Mucosa of descending colon (tissue), 3 donors: ENCODE results near the gene MYLK. TPM values are rescaled to one million over a fixed set of nuclear protein-coding genes. Genes with fewer than 3 reads are reported as not detected.
"Not testable (repeated sequence)": the region's sequence is repeated elsewhere in the genome, so short reads cannot be mapped to it uniquely, and the experiment has no call there.

Source experiments
- ATAC-seq: fragments of 200-7000 bp; cut with Tn5 transposase; one replicate; pipeline ENCODE4 v1.9.1; 2020; ENCODE audit warnings: mild to moderate bottlenecking, moderate library complexity
- DNase-seq, 3 donors: peaks; one replicate each; pipeline ENCODE4 v3.0.0-alpha.2; 2020
- H3K36me3 ChIP-seq: fragments of 200-600 bp; one replicate; pipeline ENCODE4 v1.8.0; 2021; ENCODE audit warnings: low read depth, mild to moderate bottlenecking
- H3K4me1 ChIP-seq: fragments of 200-600 bp; one replicate; pipeline ENCODE4 v1.8.0; 2021; ENCODE audit warnings: low read depth, mild to moderate bottlenecking
- H3K4me3 ChIP-seq: fragments of 200-600 bp; one replicate; pipeline ENCODE4 v1.8.0; 2021; ENCODE audit warnings: mild to moderate bottlenecking
- H3K9me3 ChIP-seq: fragments of 200-600 bp; one replicate; pipeline ENCODE4 v1.8.0; 2021; ENCODE audit warnings: mild to moderate bottlenecking
- intact Hi-C, 2 donors: fragments of 100-400 bp; cut with DNase I in 1 of 2; cut with micrococcal nuclease in 1 of 2; formaldehyde crosslinking; loops; one replicate each; pipeline versions ENCODE4 v1.11.0 to v1.11.1; 2022; cut with DNase I, micrococcal nuclease
- total RNA-seq, 3 donors: library from RNA; stranded (reverse); fragmentation: NEBNext Ultra II Directional in 2 of 3; extraction: Animal tissue kit (Norgen Biotek cat#: 25700) in 2 of 3; gene quantifications; one replicate each; pipeline versions ENCODE4 v1.2.1 to v1.2.4, GENCODE V29; 2021 to 2023
- TF ChIP-seq, protein P1 (sequence below): fragments of 200-600 bp; IDR thresholded peaks from one replicate; pipeline ENCODE4 v1.8.0; 2022; ENCODE audit warnings: antibody characterized with exemption, mild to moderate bottlenecking
- donor health status: DM: no; HTN: no; CAD: no; lungs with moderate emphysema.
- donor health status: DM: no; HTN: no; CAD: no.
- donor health status: DM: no; HTN: yes; CAD: no.

The MYLK gene
- total RNA-seq, 3 donors from 2014 or later: 157 to 1,614 (median 175) TPM

- TF ChIP-seq, protein P1, sequence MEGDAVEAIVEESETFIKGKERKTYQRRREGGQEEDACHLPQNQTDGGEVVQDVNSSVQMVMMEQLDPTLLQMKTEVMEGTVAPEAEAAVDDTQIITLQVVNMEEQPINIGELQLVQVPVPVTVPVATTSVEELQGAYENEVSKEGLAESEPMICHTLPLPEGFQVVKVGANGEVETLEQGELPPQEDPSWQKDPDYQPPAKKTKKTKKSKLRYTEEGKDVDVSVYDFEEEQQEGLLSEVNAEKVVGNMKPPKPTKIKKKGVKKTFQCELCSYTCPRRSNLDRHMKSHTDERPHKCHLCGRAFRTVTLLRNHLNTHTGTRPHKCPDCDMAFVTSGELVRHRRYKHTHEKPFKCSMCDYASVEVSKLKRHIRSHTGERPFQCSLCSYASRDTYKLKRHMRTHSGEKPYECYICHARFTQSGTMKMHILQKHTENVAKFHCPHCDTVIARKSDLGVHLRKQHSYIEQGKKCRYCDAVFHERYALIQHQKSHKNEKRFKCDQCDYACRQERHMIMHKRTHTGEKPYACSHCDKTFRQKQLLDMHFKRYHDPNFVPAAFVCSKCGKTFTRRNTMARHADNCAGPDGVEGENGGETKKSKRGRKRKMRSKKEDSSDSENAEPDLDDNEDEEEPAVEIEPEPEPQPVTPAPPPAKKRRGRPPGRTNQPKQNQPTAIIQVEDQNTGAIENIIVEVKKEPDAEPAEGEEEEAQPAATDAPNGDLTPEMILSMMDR: no peak
- intact Hi-C loops: loop anchor here in 1 of 2 donors (10.0 kb wide), 1 partner anchor 51 kb away; no protein-coding TSS in a partner anchor
- Histone ChIP-seq H3K4me1 (peaks cover 4% of the 10 kb centered on the region), H3K36me3 (no peaks in the 10 kb centered on the region), H3K9me3 (no peaks in the 10 kb centered on the region), H3K4me3 (no peak overlapping the region)
- ATAC-seq: no peak
- no peak for DNase-seq
Observed at GRCh38 chr3:123705488-123706285, 178.4 kb downstream of the MYLK start.

GRCh38 chr3:123703663-123704062 is 180.5 kb downstream of the MYLK start:
- not testable (repeated sequence) for H3K4me1 ChIP-seq, H3K36me3 ChIP-seq, DNase-seq, H3K9me3 ChIP-seq, ATAC-seq, H3K4me3 ChIP-seq
- intact Hi-C loops: loop anchor here in 1 of 2 donors (10.0 kb wide), 1 partner anchor 49 kb away; no protein-coding TSS in a partner anchor

DNA sequence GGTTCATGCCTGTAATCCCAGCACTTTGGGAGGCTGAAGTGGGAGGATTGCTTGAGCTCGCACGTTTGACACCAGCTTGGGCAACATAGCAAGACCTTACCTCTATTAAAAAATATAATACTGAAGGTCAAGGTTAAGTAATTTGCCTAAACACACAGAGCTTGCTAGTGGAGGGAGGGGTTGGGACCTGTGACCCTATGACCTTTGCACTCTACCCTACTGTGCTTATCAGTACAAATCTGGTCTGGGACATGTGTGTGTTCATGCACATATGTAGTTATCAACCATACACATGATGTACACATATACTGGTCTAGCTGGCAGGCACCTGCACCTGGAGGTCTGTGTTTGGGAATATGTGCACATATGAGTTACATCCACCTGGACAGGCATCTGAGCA is 181.4 kb downstream of the MYLK start:
- Histone ChIP-seq H3K4me1 (peaks cover 4% of the 10 kb centered on the region), H3K9me3 (no peaks in the 10 kb centered on the region), H3K4me3 (no peak overlapping the region), H3K36me3 (no peaks in the 10 kb centered on the region)
- intact Hi-C loops: loop anchor here in 1 of 2 donors (10.0 kb wide), 1 partner anchor 48 kb away; no protein-coding TSS in a partner anchor
- no peak for DNase-seq
- TF ChIP-seq, protein P1: no peak
- no peak for ATAC-seq

DNA sequence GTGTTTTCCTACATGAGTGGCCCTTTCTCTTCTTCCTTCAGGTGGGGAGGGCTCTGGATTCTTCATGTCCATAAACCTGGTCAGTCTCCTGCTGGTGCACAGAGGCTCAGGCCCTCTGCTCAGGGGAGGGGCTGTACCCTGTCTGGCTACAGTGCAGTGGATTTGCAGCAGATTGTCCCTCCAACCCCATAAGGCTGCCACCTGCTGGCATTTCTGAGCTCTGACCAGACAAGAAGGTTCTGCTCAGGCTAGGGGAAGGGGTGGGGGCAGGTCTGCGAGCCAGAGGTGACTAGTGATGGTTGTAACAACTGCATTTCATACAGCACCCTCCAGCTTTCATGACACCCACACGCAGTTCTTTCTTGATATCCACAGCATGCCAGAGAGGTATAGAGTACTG is 182.1 kb downstream of the MYLK start:
- H3K9me3 ChIP-seq, H3K4me1 ChIP-seq, H3K4me3 ChIP-seq, H3K36me3 ChIP-seq: not testable (repeated sequence)
- ATAC-seq (peak; percentile 65), DNase-seq (peak in 2 of 3 donors; percentile 69 to 72)
- intact Hi-C loops: loop anchor here in 1 of 2 donors (10.0 kb wide), 1 partner anchor 47 kb away; no protein-coding TSS in a partner anchor

DNA sequence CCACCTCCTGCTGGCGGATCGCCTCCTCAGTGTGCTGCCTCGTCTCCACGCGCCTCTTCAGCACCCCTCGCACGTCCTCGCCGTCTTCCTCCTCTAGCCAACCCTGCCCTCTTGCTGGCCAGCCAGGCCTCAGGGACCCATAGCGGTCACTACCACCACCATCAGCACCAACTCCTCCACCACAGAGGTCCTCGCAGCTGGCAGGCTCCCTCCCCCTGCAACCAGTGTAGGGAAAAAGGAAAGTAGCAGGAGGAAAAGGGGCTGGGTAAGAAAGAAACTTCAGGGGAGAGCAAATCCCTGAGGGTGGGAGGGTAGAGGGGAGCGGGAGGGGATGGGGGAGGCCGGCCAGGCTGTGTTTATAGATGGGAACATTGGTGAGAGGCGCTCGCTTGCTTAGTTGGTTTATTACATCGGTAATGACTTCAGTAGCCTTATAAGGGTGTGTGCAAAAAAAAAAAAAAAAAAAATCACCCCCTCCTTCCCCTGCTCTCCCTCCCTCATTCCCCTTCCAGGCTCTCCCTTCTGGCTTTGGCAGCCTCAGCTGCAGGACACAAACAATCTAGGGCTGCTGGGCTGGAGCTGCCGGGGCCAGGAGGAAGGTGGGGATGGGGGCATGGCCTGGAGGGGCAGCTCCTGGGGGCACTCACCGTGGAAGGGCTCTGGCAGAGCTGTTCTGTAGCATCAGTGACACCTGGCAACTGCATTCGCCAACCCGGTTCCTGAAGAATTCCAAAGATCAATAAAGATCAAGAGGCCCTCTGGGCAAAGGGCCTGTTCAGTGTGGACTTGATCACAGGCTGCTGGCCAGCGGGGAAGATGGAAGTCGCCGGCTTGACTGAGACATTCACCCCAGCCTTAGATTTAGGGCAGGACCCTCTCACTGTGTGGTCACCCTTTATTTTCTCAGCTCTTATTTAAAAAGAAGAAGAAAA is 183.1 kb downstream of the MYLK start:
- Histone ChIP-seq H3K9me3 (no peaks in the 10 kb centered on the region), H3K36me3 (no peaks in the 10 kb centered on the region), H3K4me1 (peaks cover 4% of the 10 kb centered on the region), H3K4me3 (no peak overlapping the region)
- TF ChIP-seq, protein P1: no peak
- DNase-seq (peak in 1 of 3 donors; percentile 38), ATAC-seq (peak; percentile 47)
- intact Hi-C loops: loop anchor here in 1 of 2 donors (10.0 kb wide), 1 partner anchor 46 kb away; no protein-coding TSS in a partner anchor

- H3K4me1 ChIP-seq: peaks cover 4% of the 10 kb centered on the region
- H3K4me3 ChIP-seq: no peak overlapping the region
- intact Hi-C loops: no loop called here
Observed at GRCh38 chr3:123698813-123699212, 185.3 kb downstream of the MYLK start.

More at GRCh38 chr3:123698813-123699212, 185.3 kb downstream of the MYLK start:
- Histone ChIP-seq H3K36me3 (no peaks in the 10 kb centered on the region), H3K9me3 (no peaks in the 10 kb centered on the region)
- ATAC-seq (no peak), DNase-seq (no peak)
- TF ChIP-seq, protein P1: no peak
